C4-2B (cell line): ENCODE measurements around the gene KISS1.

ENCODE experiments used
- CTCF ChIP-seq: fragments of 450-650 bp; conservative IDR thresholded peaks from 2 replicates; pipeline ENCODE4 v1.5.1; 2017; ENCODE audit warnings: mild to moderate bottlenecking
- ZFX ChIP-seq: fragments of 450-650 bp; IDR thresholded peaks from 2 replicates; pipeline ENCODE4 v1.6.1; 2017

GRCh38 chr1:204176049-204176448 lies 20.2 kb downstream of the KISS1 start:
- no peak for TF ChIP-seq CTCF
- TF ChIP-seq ZFX = no peak
